GM12874 (cell line): Measurements from ENCODE around the gene GDNF.
A peak's percentile ranks its signal among the peaks of the same experiment; 100 is the strongest.

Experiments used
- TF ChIP-seq, protein P1 (sequence below): IDR thresholded peaks from 2 replicates; pipeline ENCODE4 v1.5.1; 2011; ENCODE audit warnings: low read depth, mild to moderate bottlenecking, control low read depth, low read length, moderate library complexity; ENCODE audit not compliant: insufficient read depth

Gene GDNF

DNA sequence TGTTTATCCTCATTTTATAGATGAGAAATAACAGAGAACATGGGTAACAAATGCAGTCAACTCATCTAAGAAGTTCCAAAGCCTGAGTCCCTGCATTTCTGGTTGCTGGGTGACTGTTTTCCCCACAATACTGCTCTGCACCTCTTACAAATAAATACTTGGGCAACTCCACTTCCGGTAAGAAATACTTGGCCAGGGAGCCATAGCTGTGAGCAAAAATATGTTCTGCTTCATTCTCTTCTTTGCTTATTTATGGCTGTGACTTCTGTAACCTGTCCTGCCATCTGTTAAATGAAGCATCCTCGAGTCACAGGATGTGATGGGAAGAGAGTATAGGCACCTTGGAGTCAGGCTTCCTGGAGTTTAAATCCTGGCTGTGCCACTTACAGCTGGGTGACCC, 49.9 kb downstream of the GDNF start:
- TF ChIP-seq, protein P1, sequence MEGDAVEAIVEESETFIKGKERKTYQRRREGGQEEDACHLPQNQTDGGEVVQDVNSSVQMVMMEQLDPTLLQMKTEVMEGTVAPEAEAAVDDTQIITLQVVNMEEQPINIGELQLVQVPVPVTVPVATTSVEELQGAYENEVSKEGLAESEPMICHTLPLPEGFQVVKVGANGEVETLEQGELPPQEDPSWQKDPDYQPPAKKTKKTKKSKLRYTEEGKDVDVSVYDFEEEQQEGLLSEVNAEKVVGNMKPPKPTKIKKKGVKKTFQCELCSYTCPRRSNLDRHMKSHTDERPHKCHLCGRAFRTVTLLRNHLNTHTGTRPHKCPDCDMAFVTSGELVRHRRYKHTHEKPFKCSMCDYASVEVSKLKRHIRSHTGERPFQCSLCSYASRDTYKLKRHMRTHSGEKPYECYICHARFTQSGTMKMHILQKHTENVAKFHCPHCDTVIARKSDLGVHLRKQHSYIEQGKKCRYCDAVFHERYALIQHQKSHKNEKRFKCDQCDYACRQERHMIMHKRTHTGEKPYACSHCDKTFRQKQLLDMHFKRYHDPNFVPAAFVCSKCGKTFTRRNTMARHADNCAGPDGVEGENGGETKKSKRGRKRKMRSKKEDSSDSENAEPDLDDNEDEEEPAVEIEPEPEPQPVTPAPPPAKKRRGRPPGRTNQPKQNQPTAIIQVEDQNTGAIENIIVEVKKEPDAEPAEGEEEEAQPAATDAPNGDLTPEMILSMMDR: no peak

DNA sequence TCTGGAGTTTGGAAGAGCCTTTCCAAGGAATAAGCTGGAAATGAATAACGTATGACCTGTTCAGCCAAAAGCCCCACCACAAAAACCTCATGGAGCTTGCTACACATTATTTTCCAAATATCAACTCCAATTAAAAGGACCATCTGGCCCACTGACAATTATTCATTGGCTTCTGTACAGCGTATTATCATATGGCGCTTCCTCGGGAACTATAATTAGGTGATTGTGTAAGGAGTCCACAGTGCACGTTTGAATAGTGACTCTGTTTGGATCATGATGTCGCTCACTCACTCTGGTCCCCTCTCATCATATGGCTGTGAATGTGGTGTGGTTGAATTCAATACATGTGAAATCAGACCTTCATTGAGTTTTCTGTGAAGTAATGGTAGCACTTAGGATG, 52.1 kb downstream of the GDNF start:
- TF ChIP-seq, protein P1: no peak

DNA sequence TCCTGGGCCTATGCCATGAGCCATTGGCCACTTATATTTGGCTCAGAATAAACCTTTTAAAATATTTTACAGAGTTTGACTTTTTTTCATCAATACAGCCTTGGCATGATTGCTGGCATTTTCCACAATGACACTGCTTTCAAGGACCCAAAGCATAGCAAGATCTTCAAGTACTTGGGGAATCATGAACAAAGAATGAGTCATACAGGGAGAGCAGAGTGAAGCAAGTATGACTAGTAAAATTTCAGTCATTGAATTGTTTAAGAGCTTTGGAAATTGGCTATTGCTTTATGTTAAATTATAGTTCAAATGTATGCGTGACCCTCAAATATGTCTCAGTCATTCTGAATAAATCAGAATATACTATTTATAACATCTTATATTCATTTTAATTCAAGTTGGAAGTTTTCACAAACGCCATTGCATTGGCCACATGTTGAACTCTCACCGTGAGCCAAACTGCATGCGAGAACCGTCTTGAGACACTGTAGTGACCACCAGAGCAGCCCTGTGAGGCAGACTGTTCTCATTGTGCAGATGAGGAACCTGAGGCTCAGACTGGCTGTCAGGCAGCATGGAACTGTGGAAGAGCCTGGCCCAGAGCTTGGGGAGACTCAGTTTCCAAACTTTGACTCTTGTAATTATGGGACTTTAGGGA, 52.9 kb downstream of the GDNF start:
- TF ChIP-seq, protein P1: no peak

DNA sequence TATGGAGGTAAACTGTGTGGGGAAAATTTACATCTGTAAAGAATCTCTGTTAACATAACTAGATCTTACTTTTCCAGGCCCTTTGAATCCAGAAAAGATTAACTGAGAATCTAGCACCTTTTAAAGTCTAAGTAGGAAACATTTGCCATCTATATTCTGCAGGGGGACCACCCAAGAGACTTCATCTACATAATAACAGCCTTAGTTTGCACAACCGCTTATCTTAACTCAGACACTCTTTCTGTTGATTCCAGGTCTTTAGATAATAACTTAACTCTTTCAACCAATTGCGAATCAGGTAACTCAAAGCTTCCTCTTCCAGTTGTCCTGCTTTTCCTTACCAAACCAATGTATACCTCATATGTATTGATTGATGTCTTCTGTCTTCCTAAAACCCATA, 53.4 kb downstream of the GDNF start:
- TF ChIP-seq, protein P1: no peak

DNA sequence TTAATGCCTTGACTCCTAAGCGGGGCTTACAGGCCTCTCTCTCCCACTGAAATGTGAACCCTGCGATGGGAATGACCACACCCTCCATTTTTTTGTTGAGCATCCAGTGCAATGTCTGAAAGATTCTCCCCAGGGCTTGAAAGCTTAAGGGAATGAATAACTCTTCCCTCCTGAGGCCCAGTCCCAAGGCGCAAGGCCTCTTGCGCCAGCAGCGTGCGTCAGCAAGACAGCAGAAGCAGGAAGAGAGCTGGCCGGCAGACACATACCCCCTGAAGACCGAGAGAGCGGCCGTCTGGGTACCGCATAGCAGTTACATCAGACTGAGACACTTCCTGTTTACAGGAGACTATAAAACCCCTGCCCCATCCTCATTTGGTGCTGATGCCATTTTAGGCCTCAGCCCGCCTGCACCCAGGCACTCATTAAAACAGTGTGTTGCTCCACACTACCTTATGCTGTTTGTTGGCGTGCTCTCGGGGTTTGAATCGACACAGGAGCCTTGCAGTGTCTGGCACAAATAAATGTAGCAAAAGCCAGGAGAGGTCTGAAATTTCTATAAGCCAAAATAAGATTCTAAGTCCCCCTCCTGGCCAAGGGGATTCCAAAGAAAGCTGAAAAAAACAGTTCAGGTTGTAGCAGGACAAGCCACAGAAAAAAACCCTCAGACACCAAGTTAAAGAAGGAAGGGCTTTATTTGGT, 62.3 kb downstream of the GDNF start:
- TF ChIP-seq, protein P1: no peak

DNA sequence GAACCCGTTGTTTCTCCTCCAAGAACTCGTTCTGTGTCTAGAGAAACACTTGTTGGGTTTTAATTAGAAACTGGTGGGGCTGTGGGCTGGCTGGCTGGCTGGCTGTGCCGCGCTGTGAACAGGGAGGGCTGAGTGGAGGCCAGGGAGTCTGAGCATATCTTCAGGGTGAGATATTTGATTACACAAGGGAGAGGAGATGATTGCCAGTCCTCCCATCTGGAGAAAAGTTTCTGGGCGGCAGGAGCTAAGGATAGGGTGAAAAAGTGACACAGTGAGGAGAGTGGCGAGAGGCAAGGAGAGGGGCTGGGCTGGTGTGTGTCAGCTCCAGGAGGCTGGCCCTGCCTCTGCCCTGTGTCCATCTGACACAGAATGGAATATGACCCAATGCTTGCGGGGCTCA, 63.0 kb downstream of the GDNF start:
- TF ChIP-seq, protein P1: no peak

DNA sequence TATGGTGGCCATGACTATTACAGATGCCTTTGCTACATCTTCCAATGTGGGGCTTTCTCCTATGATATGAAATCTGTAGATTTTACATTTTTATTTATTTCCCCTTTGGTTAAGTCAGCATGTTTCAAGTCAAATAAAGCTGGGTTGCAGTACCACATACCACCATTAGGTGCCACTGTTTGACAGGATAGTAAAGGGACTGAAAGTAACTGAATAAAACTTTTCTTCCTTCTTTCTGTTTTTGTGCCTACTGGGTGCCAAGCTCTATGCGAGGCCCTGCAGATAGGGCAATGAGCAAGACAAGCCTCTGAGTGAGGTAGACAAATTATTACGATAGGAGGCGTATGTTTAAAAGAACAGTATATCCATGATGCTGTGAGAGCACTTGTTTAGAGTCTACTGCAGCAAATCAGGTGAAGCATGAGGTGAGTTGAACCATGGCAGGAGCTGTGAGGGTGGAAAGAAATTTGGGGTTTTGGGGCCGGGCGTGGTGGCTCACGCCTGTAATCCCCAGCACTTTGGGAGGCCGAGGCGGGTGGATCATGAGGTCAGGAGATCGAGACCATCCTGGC, 64.8 kb downstream of the GDNF start:
- TF ChIP-seq, protein P1: peak; percentile 47; the same call in 1 of the 2 replicates
